ENCODE measurements around the gene TMEM179.
"Not testable (repeated sequence)": the region's sequence is repeated elsewhere in the genome, so short reads cannot be mapped to it uniquely, and the experiment has no call there.

Gene TMEM179

DNA sequence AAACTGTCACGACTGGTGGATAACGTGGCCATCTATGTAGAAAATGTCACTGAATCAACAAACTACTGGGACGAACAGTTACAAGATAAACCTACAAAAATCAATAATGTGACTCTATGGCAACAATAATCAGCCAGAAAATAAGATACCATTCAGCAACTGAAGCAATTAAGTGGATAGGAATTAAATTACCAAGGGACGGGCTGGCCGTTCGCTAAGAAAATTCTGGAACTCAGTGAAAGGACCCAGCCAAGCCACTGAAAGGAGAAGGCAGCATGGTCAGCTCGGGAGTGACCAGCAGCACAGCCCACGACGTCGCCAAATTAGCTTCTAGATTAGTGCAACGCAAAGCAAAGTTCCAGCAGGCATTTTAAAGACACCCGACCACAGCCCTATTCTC lies 33.6 kb upstream of the TMEM179 start:
- in situ Hi-C loops (cut with MboI; ENCODE audit: low sequenced_read_pairs): no loop called here

DNA sequence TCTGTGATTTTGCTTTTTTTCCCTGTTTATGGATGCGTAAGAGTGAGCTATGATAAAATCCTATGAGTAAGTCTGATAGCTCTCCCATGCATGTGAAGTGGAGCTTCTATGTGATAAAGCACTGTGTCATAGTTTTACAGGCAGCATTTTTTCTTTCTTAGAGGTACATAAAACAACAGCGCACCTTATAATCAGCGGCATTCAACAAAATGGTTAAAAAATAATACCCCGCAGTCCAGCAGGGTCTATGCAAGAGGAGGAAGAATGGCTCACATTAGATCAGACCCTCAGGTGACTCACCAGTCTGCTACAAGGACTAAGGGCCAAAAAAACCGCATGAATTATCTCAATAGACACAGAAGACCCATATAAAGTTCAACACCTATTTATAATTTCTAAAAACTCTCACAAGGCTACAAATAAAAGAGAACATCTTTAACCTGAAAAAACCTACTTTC lies 33.0 kb upstream of the TMEM179 start:
- in situ Hi-C loops (cut with MboI; ENCODE audit: low sequenced_read_pairs): no loop called here

DNA sequence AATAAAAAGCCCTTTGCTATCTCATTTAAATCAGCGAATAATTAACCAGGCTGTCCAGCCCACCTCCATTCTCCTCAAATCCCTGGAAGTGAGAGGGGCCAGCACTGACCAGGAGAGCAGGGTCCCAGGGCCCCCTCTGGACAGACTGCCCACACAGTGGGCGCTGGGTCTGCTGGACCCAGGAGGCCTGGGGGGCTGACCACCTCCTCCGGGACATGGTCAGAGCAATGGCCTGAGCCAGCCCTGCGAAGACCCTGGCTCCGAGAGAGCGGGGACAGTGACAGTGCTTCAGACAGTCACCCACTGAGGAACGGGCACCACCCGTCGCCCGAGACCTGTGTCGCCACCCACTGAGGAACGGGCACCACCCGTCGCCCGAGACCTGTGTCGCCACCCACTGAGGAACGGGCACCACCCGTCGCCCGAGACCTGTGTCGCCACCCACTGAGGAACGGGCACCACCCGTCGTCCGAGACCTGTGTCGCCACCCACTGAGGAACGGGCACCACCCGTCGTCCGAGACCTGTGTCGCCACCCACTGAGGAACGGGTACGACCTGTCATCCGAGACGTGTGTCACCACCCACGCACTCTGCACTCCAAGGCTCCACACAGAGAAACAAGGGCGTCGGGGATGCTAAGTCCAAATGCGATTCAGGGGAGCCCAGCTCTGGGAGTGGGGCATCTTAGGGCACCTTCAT lies 32.4 kb upstream of the TMEM179 start:
- in situ Hi-C loops (cut with MboI; ENCODE audit: low sequenced_read_pairs): not testable (repeated sequence)

GRCh38 chr14:104636131-104636530 lies 31.6 kb upstream of the TMEM179 start:
- in situ Hi-C loops (cut with MboI; ENCODE audit: low sequenced_read_pairs): no loop called here

- in situ Hi-C loops (cut with MboI; ENCODE audit: low sequenced_read_pairs): no loop called here
Measured at GRCh38 chr14:104635717-104636116, 31.1 kb upstream of the TMEM179 start.

GRCh38 chr14:104634886-104635570 lies 30.5 kb upstream of the TMEM179 start:
- in situ Hi-C loops (cut with MboI; ENCODE audit: low sequenced_read_pairs): no loop called here

- in situ Hi-C loops (cut with MboI; ENCODE audit: low sequenced_read_pairs): no loop called here
Measured at GRCh38 chr14:104634138-104634760, 29.7 kb upstream of the TMEM179 start.

DNA sequence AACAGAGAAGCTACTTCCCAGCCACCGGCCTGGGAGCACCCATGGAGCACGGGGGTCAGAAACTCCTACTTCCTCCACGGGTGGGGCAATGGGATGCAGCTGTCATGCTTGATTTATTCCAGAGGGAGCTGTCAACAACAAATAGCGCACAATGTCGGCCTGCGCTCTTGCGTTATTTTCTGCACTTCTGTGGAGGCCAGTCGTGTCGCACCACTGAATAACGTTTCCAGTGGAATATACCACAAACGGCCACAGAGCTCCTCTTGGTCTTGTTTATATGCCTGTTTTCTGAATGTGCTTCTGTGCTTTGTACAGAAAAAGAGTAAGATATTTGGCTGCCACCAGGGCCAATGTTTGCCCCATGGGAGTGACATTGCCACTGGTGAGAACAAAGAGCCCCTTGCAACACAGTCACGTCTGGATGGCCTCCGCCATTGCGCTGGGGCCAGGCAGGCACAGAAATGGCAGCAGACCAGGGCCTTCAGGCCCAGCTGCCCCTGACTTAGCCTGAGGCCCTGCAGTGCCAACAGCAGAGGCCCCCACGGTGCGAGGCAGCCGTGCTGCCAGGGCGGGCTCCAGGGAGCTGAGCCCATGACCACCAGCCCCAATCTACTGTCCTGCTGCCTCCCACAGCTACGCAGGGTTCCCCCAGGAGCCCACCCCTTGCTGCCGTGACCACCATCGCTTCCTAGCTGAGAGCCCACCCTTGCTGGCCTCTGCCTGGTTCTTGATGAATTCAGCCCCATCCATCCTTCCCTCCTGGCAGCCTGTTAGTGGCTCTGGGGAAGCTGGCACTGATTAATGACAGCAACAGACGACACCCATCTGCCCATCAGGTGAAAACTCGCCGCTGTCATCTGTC lies 28.9 kb upstream of the TMEM179 start:
- in situ Hi-C loops (cut with MboI; ENCODE audit: low sequenced_read_pairs): no loop called here

DNA sequence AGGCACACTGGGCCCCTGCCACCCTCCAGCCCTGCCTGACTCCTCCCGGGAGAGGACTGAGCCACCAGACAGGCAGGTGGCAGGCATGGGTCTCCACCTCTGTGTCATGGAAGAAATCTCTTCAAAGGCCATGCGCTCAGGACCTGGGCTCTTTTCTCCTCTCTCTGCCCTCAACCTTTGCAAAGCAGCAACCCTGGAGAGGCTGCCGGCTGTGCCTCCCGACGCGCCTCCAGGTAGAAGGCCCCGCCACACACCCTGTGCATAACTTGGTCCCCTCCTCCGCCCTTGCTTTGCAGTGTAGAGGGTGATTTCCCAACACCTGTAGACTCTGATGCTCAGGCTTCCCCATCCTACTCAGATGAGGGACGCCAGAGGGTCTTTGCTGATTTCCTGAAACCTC lies 28.2 kb upstream of the TMEM179 start:
- in situ Hi-C loops (cut with MboI; ENCODE audit: low sequenced_read_pairs): no loop called here

GRCh38 chr14:104624939-104625338 lies 20.4 kb upstream of the TMEM179 start:
- in situ Hi-C loops (cut with MboI; ENCODE audit: low sequenced_read_pairs): no loop called here

DNA sequence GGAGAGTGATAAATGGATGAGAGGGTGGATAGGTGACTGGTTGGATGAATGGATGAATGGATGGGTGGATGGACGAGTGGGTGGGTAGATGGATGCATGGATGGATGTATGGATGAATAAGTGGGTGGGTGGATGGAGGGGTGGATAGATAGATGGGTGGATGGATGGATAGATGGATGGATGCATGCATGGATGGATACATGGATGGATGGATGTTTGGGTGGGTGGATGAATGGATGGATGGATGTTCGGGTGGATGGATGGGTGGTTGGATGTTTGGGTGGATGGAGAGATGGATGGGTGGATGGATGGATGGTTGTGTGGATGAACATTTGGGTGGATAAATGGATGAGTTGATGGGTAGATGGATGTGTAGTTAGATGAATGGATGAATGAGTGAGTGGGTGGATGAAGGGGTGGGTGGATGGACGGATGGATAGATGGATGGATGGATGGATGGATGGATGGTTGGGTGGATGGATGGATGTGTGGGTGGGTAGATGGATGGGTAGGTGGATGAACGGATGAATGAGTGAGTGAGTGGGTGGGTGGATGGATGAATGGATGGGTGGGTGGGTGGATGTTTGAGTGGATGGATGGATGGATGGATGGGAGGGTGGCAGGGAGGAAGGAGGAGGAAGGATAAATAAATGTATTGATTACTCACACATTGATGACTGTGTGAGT lies 9.7 kb upstream of the TMEM179 start:
- in situ Hi-C loops (cut with MboI; ENCODE audit: low sequenced_read_pairs): no loop called here

GRCh38 chr14:104611881-104612280 lies 7.3 kb upstream of the TMEM179 start:
- in situ Hi-C loops (cut with MboI; ENCODE audit: low sequenced_read_pairs): no loop called here

DNA sequence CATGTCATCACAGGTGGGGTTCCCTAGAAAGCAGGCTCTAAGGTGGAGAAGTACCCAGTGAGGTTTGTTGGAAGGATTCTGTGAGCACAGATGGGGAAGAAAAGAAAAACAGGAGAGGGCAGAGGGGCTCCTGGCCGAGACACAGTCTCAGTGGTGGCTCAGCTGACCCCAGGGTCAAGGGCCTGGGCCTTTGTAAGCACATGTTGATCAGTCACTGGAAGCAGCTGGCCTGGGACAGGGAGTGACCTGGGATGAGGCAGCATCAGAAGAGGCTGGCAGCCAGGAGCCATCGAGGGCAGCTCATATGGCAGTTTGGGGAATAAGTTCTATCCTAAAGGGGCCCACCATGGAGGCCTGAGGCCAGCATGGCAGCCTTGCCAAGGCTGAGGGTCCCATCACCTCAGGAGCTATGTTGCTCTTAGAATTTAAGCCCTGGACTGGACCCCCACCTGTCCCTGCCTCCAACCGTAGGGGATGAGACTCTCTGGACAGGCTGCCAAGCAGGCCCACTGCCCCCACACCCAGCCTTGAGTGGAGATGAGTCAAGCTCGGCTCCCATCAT lies 6.3 kb upstream of the TMEM179 start:
- in situ Hi-C loops (cut with MboI; ENCODE audit: low sequenced_read_pairs): no loop called here

DNA sequence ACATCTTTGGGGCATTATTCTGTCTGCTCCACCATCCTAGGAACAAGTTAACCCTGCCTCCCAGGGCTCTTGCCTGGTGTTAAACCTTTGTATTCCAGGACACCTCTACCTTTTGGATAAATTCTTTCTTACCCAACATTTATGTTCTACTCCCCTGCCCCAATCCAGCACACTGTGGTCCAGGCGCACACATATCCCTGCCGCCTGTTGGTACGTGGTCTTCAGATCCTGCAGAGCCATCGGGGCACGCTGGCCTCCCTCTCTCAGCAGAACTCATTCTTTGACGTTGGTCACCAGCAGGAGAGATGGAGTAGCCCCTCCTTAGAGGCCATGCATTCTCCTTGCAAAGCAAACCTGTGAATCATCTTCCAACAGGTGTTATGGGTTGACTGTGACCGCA lies 5.1 kb upstream of the TMEM179 start:
- in situ Hi-C loops (cut with MboI; ENCODE audit: low sequenced_read_pairs): no loop called here

GRCh38 chr14:104603711-104604401 lies 716 bp downstream of the TMEM179 start:
- in situ Hi-C loops (cut with MboI; ENCODE audit: low sequenced_read_pairs): no loop called here

- in situ Hi-C loops (cut with MboI; ENCODE audit: low sequenced_read_pairs): no loop called here
Measured at GRCh38 chr14:104602933-104603325, 1.6 kb downstream of the TMEM179 start.

- in situ Hi-C loops (cut with MboI; ENCODE audit: low sequenced_read_pairs): no loop called here
Measured at GRCh38 chr14:104602315-104602932, 2.1 kb downstream of the TMEM179 start.

- in situ Hi-C loops (cut with MboI; ENCODE audit: low sequenced_read_pairs): no loop called here
Measured at GRCh38 chr14:104601786-104602185, 2.8 kb downstream of the TMEM179 start.

DNA sequence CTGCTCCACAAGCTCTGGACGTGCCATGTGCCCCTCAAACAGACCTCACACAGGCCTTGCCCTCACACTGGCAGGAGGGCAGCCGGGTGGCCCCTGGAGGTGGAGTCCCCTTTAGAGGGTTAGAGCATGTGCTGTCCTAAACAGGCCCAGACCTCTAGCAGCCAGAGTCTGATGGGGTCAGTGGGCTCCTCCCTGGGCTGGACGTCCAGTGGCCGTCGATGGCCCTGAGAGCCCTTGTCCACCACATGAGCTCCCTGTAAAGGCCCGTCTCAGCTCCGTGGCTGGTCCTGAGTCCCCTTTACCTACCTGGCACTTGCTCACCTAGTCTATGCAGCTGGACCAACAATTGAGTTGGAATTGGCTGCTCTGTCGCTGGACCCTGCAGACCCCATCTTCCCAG lies 3.8 kb downstream of the TMEM179 start:
- in situ Hi-C loops (cut with MboI; ENCODE audit: low sequenced_read_pairs): no loop called here
